Measurements from ENCODE around the gene WNT9A.
"Not testable (repeated sequence)": the region's sequence is repeated elsewhere in the genome, so short reads cannot be mapped to it uniquely, and the experiment has no call there.

WNT9A gene

GRCh38 chr1:227947676-227948492 lies at the start of gene WNT9A:
Gene WNT9A, minus strand, starts transcription at chr1:227947932. Its CDS starts 45 bp downstream, at chr1:227947887.
- no peak for DNase-seq (ENCODE audit: low read depth in 2 of 2)

- DNase-seq (ENCODE audit: low read depth in 2 of 2) = no peak
These were observed 48.6 kb upstream of the WNT9A start for GRCh38 chr1:227996187-227996950.

DNA sequence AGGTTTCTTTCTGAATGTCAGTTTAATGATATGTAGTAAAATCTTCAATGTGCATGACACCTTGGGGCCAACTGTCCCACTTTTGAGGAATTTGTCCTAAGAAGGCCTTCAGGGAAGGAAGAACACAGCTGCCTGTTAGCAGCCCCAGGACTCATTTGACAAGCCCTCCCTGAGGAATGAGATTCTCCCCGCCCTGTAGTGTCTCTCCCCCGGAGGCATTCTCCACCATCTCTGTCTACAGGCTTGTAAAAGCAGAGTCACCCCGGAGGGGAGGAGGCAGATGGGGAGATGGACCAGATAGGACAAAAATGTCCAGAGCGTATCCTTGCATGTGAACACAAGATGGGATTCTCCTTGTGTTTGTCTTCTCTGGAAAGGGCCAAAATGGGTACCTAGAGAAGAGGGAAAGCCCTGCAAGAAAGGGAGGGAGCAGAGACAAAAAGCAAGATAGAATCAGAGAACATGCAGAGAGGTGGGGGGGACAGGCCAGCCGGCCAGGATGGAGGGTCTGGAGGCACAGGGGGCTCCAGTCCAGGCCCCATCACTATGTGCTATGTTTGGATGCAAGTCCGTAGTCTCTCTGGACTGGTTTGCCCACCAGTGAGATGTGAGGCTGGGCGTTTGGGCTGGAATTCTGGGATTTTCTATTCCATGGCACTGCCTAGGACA lies 47.0 kb upstream of the WNT9A start:
- DNase-seq (ENCODE audit: low read depth in 2 of 2) = no peak

DNA sequence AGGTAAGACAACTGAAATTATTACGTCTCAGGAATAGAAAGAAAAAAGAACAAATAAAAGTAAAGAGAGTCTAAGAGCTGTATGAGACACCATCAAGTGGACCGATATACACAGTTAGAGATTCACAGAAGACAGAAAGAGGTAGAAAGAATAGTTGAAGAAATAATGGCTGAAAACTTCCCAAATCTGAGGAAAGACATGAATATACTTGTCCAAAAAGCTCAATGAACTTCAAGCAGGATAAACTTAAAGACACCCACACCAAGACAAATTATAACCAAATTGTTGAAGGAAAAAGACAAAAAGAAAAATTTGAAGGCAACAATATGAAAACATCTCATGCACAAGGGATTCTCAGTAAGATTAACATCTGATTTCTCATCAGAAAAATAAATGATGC lies 39.4 kb upstream of the WNT9A start:
- DNase-seq (ENCODE audit: low read depth in 2 of 2) = no peak

DNA sequence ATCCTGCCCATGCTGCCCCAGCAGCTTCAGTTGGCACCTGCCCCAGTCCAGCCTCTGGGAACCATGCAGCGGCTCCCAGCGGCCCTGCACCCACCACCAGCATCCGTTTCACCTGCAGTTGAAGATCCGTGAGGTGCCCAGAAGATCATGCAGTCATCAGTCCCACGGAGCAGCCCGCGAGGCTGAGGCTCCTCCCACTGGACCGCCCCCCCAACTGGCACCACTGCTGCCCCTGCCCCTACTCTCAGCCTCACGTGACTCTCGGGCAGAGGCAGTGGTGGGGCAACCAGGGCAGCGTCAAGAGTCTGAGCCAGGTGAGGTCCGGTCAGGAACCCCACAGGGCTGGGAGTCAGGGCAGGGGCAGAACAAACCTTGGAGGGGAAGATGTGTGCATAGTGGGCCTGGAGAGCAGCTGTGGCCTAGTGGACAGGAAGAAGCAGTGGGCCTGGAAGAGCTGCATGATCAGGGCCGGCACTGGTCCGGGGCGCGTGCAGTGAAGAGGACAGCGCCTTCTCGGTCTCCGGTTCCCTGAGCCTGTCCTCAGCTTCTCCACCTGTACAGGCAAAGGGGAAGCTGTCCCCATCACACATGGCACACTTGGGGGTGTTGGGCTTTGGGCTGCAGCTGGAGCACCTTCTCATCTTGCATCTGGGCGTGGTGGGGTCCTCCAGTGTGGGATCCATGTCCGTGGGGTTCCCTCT lies 28.0 kb upstream of the WNT9A start:
- not testable (repeated sequence) for DNase-seq (ENCODE audit: low read depth in 2 of 2)

- DNase-seq (ENCODE audit: low read depth in 2 of 2) = not testable (repeated sequence)
These were observed 26.1 kb upstream of the WNT9A start for GRCh38 chr1:227973724-227974288.

DNA sequence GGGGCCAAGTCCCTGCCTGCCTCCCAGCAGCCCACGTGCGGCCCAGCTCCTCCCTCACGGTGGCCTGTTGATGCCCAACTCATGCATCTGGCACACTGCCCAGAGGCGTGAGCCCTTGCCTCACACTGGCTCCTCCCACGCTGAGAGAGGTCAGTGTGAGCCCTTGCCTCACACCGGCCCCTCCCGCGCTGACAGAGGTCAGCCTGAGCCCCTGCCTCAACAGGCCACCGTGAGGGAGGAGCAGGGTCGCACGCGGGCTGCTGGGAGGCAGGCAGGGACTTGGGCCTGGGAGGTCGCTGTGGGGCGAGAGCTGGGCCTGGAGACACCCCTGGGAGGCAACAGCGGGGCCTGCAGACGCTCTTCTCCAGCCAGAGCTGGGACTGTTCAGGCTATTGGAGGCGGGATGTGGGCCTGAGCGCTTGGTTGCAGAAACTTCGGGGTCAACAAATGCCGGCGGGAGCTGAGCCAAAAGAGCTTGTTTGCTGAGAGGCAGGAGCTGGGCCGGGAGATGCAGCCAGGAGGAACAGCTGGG lies 25.2 kb upstream of the WNT9A start:
- not testable (repeated sequence) for DNase-seq (ENCODE audit: low read depth in 2 of 2)

- DNase-seq (ENCODE audit: low read depth in 2 of 2) = not testable (repeated sequence)
These were observed 24.5 kb upstream of the WNT9A start for GRCh38 chr1:227972283-227972679.

DNA sequence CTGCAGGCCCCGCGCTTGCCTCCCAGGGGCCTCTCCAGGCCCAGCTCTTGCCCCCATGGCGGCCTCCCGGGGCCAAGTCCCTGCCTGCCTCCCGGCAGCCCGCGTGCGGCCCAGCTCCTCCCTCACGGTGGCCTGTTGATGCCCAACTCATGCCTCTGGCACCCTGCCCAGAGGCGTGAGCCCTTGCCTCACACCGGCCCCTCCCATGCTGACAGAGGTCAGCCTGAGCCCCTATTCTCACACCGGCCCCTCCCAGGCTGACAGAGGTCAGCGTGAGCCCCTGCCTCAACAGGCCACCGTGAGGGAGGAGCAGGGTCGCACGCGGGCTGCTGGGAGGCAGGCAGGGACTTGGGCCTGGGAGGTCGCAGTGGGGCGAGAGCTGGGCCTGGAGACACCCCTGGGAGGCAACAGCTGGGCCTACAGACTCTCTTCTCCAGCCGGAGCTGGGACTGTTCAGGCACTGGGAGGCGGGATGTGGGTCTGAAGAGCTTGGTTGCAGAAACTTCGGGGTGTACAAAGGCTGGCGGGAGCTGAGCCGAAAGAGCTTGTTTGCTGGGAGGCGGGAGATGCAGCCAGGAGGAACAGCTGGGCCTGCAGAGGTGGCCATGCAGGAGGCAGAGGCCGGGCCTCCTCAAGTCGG lies 24.0 kb upstream of the WNT9A start:
- not testable (repeated sequence) for DNase-seq (ENCODE audit: low read depth in 2 of 2)

DNA sequence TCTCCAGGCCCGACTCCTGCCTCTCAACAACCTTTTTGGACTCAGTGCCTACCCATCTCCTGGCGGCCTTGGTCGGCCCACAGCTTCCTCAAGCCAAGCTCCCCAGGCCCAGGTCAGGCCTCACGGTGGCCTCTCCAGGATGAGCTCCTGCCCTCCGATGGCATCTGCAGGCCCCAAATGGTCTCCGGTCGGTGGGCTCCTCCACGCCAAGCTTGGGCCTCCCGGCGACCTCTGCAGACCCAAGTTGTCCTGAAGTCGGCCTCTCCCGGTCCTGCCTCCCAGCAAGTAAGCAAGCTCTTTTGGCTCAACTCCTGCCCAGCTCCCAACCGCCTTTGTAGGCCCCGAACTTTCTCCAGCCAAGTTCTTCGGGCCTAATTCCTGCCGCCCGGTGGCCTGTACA lies 23.5 kb upstream of the WNT9A start:
- DNase-seq (ENCODE audit: low read depth in 2 of 2) = not testable (repeated sequence)

DNA sequence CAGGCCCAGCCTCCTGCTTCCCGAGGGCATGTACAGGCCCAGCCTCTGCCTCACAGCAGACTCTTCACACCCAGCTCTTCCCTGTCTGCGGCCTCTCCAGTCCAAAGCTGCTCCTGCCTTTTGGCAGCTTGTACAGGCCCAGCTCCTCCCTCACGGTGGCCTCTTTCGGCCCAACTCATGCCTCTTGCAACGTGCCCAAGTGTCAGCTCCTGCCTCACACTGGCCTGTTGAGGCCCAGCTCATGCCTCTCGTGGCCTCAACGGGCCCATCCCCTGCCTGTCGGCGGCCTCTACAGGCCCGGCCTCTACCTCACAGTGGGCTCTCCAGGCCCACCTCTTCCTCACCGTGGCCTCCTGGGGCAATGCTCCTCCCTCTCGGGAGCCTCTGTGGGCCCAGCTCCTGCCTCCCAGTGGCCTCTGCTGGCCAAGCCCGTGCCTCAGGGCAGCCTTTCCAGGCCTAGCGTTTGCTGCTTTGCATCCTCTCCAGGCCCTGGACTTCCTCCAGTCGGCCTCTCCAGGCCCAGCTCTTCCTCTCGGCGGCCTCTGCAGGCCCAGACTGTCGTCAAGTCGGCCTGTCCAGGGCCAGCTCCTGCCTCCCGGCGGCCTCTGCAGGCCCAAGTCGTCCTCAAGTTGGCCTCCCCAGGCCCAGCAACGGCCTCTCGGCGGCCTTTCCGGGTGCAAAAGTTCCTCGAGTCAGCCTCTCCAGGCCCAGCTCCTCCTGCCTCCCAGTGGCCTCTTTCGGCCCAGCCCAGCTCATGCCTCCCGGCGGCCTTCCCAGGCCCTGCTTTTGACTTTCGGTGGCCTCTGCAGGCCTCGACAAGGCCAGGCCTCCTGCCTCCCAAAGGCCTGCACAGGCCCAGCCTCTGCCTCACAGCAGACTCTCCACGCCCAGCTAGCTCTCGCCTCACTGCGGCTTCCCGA lies 22.6 kb upstream of the WNT9A start:
- not testable (repeated sequence) for DNase-seq (ENCODE audit: low read depth in 2 of 2)

- DNase-seq (ENCODE audit: low read depth in 2 of 2) = not testable (repeated sequence)
These were observed 20.1 kb upstream of the WNT9A start for GRCh38 chr1:227967815-227968214.

GRCh38 chr1:227966733-227967132 lies 19.0 kb upstream of the WNT9A start:
- DNase-seq (ENCODE audit: low read depth in 2 of 2) = not testable (repeated sequence)

DNA sequence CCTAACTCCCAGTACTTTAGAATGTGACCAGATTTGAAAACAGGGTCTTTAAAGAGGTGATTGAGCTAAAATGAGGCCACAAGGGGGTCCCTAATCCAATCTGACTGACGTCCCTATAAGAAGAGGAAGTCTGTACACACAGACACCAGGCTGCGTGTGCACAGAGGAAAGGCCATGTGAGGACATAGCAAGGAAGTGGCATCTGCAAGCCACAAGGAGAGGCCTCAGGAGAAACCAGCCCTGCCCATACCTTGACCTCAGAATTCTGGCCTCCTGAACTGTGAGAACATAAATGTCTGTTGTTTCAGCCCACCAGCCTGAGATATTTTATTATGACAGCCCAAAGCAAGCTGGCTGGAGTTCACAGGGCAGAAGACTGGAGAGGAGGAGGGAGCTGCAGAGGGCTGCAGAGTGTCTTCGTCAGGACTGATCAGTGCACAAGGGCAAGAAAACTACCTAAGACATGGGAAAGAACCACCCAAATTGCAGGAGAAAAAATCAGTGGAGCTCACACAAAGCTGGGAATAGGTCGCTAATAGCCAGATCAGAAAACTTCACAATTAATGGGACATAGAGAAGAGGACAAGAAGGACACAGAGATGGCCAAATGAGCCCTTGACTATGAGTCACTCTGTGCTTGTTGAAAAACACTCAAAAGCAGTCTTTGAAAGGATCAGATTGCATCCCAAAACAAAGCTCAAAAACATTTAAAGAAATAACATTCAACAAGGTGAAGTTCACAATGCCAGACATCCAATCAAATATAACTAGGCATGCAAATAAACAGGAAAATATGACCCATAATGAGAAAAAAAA lies 14.1 kb upstream of the WNT9A start:
- DNase-seq (ENCODE audit: low read depth in 2 of 2) = no peak

DNA sequence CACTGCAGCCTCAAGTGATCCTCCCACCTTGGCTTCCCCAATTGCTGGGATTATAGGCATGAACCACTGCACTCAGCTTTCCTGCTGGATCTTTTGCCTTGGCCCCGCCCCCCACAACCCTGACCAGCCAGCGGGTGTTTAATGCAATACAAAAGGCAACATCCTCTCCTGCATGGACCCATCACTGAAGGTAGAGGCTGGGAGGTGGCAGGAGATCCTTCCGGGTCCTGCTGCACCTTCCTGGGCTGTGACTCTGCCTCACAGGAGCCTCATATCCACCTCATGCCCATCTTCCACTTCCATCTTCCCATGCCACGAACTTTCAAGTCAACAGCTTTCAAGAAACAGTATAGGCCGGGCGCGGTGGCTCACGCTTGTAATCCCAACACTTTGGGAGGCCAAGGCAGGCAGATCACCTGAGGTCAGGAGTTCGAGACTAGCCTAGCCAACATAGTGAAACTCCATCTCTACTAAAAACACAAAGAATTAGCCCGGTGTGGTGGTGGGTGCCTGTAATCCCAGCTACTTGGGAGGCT lies 11.7 kb upstream of the WNT9A start:
- no peak for DNase-seq (ENCODE audit: low read depth in 2 of 2)

- no peak for DNase-seq (ENCODE audit: low read depth in 2 of 2)
These were observed 11.0 kb upstream of the WNT9A start for GRCh38 chr1:227958617-227959324.

- DNase-seq (ENCODE audit: low read depth in 2 of 2) = no peak
These were observed 8.1 kb upstream of the WNT9A start for GRCh38 chr1:227955808-227956207.

All from stimulated activated CD4-positive, alpha-beta T cell treated with anti-CD3 and anti-CD28 coated beads, Interleukin-15, amount 100 ng/mL, for 48 hours (primary cell).